HG02943 (cell line): ENCODE measurements around the gene MDP1.
A peak's percentile ranks its signal among the peaks of the same experiment; 100 is the strongest.
"Not testable (repeated sequence)": the region's sequence is repeated elsewhere in the genome, so short reads cannot be mapped to it uniquely, and the experiment has no call there.

Source experiments
- ATAC-seq: cut with Tn5 transposase; IDR thresholded peaks from one replicate; pipeline ENCODE4 v1.9.1; 2021; ENCODE audit warnings: mild to moderate bottlenecking, low read depth, moderate library complexity; ENCODE audit not compliant: unreplicated experiment

The MDP1 gene

DNA sequence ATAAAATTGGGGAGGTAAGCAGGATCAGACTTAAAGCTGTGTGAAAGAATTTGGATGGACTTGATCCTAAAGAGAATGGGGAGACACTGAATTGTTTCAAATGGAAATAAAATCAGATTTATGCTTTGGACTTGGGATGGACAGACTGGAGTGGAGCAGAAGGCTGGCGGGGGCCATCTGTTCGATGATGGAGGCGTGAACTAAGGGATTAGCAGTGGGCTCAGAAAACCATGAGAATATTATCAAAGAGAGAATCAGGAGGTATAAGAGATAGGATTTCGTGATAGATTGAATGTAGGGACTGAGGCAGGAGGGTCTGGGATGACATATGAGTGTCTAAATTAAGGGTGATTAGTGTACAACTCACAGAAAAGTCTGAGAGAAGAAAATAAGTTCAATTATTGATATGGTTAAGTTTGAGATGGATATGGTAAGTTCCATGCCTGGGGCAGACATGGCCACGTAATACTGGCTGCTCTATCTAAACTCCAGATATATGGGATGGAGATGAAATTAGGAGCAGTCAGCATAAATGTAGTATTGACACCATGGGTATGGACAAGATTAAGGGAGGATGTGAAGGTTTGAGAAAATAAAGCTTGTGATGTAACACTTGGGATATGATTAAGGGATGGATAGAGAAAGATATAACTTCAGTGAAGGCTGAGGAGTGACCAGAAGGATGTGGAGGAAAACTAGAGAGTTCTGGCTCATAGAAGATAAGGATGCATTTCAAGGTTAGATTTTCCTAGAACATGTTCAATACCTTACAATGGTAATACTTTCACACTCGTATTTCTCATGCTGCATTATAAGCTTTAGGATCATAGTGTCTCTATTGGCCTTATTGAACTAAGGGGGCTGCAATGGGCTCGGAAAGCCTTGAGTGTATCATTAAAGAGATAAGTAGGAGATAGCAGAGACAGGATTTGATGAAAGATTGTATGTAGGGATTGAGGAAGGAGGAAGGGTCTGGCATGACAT lies 11.4 kb downstream of the MDP1 start:
- ATAC-seq: no peak

- not testable (repeated sequence) for ATAC-seq
Observed at GRCh38 chr14:24203249-24203886, 12.5 kb downstream of the MDP1 start.

GRCh38 chr14:24202538-24202937 lies 13.3 kb downstream of the MDP1 start:
- not testable (repeated sequence) for ATAC-seq

DNA sequence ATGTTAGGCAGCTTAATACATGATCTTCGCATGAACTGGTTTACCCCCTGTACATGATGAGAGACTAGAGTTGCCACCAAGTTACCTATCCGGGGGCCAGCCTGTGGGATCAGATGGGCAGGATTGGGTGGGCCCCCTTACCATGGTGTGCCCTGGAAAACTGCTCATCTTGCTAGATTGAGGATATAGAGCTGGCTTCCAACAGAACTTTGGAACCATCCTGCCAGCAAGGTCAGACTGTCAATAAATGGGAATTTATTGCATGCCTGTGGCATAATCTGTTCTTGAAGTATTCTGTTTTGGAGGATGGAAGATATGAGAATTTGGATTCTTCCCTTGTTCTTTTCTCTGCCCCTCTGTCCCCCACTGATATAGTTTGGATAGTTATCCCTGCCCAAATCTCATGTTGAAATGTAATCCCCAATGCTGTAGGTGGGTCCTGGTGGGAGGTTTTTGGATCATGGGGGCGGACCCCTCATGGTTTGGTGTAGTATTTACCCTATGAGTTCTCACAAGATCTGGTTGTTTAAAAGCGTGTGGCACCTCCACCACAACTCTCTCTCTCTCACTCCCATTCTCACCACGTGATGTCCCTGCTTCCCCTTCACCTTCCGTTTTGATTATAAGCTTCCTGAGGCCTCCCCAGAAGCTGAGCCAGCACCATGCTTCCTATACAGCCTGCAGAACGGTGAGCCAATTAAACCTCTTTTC lies 16.9 kb downstream of the MDP1 start:
- no peak for ATAC-seq

GRCh38 chr14:24197056-24197450 lies 18.8 kb downstream of the MDP1 start:
- ATAC-seq: no peak

DNA sequence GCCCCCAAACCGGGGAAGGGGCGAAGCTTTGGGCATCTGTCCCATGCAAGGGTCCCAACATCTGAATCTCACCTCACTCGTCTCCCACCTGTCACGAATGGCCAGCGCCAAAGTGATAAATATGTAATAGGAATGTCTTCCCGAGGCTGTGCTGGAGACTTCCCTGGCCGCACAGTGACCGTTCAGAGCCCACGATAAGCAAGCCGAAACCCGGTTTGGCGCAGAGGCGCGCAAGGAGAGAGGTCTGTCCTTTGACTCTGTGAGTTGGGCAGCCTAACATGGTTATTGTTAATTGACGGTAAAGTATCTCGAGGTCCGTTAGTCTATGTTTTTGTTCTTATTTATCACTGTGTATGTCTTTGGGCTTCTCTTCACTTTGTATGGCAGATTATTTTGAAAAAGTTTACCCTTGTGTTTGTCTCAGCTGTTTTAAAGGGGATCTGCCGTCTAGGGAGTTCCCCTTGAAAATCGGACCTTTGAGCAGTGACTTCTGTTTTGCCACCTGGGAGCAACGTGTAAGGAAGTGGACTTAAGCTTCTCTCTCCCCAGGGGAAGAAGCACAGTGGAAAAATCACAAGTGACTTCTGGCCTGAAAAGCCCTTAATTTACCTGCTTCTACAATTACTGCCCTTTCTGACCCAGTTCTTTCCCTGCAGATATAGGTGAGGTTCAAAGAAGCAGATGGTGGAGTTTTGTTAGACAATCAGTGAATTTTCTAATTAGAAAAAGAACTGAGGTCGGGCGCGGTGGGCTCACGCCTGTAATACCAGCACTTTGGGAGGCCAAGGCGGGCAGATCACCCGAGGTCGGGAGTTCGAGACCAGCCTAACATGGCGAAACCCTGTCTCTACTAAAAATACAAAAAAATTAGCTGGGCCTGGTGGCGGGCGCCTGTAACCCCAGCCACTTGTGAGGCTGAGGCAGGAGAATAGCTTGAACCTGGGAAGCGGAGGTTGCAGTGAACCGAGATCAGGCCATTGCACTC lies 19.5 kb downstream of the MDP1 start:
- peak; percentile 18 for ATAC-seq

DNA sequence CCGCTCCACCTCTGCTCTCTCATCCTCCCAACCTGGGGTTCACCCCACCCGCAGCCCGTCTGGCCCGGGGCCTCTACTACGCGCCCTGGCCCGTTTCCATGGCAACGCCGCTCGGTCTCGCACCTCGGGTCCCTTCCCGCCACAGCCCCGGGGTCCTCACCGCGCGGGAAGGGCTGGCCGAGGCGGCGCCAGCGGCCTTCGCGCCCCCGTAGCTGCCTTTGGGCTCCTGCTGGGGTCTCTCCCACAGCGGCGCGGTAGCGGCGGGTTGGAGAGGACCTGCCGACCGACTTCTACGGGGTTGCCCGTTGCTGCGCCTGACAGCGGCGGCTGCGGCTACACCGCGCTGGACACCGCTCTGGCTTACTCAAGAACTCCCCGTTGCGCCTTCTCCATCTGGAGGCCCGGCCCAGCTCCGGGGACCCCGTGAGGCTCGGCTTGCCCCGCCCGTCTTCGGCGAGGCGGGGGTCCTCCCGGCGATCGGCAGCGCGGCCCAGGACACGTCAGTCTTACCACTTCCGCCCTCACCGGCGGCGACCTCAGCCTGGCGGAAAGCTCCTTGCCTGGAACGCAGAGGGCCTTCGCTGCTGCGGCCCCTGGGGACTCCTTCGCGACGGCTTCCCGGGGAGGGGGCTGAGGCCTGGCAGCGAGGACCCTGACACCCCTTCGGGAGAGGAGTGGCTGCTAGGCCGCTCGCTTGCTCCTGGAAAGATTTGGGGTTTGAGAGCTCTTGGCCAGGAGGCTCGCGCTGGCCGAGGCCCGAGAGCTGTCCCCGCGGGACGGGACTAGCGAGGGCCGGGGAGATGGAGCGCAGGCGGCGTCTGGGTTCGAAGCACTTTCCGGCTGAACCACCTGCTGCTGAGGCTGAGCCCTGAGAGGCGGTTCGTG lies 20.4 kb downstream of the MDP1 start, which contains the start of gene TM9SF1:
Gene TM9SF1, minus strand, starts transcription at position 256 of the 885 bp plus-strand sequence. CDS start 422 bp downstream, outside the sequence.
- ATAC-seq: peak; percentile 82

DNA sequence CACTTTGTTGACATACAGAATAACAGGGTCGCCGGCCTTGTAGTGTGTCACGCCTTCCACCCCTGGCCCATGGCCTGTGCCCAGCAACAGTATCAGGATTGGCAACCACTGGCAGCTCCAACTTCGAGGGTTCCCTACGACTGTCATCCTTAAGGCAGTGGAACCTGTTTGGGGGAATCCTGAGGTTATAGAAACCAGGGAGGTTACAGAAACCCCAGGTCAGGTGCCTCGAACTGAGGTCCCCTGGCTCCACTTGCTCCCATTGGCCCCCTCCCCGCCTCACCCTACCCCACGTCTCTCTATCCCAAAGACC lies 21.0 kb downstream of the MDP1 start:
- ATAC-seq: no peak

GRCh38 chr14:24194186-24194872 lies 21.5 kb downstream of the MDP1 start:
- no peak for ATAC-seq

- ATAC-seq: no peak
Observed at GRCh38 chr14:24192933-24193332, 22.9 kb downstream of the MDP1 start.

GRCh38 chr14:24190416-24190815 lies 25.4 kb downstream of the MDP1 start:
- no peak for ATAC-seq

- ATAC-seq: no peak
Observed at GRCh38 chr14:24189460-24189859, 26.4 kb downstream of the MDP1 start.

- ATAC-seq: no peak
Observed at GRCh38 chr14:24189059-24189375, 26.8 kb downstream of the MDP1 start.

GRCh38 chr14:24188251-24189058 lies 27.4 kb downstream of the MDP1 start, which contains the start of gene IPO4:
Gene IPO4 (minus strand): TSS chr14:24188816. CDS start chr14:24188787, 29 bp downstream.
- ATAC-seq: peak; percentile 82

- ATAC-seq: no peak
Observed at GRCh38 chr14:24187539-24187915, 28.3 kb downstream of the MDP1 start.

DNA sequence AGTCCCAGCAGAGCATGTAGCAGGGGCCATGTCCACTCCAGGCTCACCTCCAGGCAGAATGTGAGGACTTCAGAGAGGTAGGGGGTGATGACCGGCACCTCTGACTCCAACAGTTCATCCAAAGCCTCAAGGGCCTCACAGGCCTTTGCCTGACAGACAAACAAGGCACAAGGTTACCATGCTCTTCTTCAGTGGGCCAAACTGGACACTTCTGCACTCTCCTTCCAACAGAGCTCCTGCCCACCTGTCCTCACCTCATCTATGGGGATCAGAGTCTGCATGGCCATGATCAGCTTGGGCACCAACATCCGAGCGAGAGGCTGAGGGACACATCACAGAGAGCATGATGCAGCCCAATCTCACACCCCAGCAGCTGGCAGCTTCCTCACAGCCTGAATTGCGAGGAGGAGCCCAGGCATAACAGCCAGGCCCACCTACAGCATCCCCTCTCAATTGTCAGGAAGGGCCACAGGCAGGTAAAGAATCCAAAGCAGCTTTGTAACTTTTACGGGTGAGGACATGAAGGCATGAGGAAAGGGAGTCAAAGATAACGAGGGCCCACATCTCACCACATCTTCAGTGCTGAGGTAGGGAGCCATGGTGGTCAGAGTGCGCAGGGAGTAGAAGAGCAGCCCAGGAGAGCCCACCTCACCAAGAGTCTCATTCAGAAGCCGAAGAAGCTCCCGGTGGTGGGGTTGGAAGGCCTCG lies 28.9 kb downstream of the MDP1 start:
- ATAC-seq: no peak

DNA sequence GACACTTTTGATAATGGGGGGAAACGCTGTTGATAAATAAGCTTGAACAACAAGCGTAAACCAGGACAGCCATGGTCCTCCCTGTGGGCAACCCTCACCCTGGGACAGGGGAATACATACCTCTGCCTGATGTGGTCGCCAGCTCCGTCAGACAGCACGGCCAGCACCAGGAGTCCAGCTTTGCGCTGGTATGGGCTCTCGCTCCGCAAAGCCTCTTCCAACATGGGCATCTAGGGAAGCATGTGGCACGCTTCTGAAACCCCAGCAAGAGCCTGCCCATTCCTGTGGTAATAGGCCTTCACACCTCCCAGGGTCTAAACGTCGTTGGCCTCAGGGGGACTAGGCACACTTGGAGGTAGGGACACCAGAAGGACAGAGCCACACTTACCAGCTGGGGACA lies 30.1 kb downstream of the MDP1 start:
- ATAC-seq: no peak
